GM18951 (cell line): ENCODE results near the gene CSTB.

Source experiments
- POLR2A ChIP-seq: IDR thresholded peaks from 4 replicates; pipeline ENCODE4 v1.6.1; 2011; ENCODE audit warnings: mild to moderate bottlenecking; ENCODE audit not compliant: insufficient read length, insufficient read depth; ENCODE audit errors: extremely low read depth
- in situ Hi-C: fragments of 300-500 bp; cut with MboI; formaldehyde crosslinking; loops from one replicate; pipeline ENCODE4 v1.12.0; 2022; ENCODE audit warnings: low sequenced_read_pairs, mixed read lengths, inconsistent platforms; ENCODE audit not compliant: unreplicated experiment

CSTB gene

DNA sequence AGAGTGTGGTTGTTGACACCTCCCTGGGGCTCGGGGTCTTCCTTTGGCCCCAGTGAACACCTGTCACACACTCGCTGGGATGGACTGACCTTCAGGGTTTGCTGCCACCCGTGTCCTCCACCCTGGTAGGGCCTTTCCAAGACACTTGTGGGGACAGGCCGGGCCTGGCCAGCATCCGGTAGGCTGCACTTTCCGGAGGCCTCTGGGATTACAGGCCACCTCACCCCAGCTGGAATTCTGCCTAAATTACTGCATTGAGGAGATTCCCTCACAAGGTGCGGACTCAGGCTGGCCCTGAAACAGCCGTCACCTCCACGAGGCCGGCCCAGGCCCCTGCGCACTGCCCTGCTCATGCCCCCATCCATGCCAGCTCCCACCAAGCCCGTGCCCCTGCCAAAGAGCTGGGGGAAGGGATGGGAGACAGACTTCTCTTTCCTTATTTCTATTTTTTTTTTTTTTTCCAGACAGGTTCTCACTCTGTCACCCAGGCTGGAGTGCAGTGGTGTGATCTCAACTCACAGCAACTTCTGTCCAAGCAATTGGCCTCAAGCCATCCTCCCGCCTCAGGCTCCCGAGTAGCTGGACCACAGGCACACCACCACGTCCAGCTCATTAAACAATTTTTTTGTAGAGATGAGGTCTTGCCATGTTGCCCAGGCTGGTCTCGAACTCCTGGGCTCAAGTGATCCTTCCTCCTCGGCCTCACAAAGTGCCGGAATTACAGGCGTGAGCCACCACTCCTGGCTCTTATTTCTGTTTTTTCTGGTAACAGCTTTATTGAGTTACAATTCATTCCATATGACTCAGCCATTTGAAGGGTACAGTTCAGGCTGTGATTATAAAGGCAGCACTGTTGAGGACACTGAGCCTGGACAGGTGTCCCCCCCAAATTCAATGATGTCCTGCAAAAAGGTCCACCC, 11.3 kb downstream of the CSTB start:
- no peak for TF ChIP-seq POLR2A
- in situ Hi-C loops, result no loop called here

DNA sequence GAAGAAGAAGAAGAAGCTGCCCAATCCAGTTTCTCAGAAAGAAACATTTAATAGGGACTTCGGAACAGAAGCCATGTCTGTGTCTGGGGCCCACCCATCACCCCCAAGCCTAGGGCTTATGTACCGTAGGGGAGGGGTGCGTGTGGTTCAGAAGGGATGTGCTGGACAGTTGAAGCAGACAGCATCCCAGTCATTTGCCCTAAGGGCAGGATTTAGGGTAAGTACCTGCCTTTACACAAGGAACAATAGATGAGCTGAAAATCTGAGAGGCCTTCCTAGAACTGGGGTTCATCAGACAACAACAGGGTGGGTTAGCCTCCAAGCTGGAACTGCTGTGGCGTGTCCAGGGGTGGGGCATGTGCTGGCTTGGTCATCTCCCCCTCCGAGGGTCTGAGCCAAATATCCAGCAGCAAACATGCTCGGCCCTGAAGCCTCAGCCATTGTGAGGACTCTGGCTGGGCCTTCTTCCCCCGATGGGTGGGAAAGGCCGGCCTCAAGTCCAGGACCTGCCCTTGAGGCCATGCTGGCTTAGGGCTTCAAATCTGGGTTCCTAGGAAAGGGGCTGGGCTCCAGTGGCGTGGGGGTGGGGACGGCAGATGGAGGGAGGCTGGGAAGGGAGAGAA, 12.1 kb downstream of the CSTB start:
- in situ Hi-C loops, result no loop called here
- no peak for TF ChIP-seq POLR2A

- in situ Hi-C loops, result no loop called here
- TF ChIP-seq POLR2A, result no peak
Observed at GRCh38 chr21:43762303-43763128, 13.6 kb downstream of the CSTB start.

DNA sequence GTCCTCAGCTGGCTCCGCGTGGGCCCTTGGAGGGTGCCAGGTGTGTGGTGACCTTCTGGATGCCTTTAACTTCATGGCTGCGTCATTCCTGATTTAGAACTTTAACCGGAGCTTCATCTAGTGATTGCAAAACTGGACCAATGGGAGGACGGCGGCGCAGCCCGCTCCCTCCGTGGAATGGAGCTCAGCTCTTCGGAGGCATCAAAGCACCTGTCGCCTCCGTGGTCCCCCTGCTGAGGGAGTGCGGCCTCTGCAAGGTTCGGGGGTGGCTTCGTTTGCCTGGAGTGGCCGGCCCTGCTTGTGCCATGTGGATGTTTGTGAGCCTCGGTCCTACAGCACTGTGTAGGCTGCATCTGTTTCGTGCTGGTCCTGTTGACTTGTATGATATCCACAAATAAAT, 14.2 kb downstream of the CSTB start:
- in situ Hi-C loops, result no loop called here
- no peak for TF ChIP-seq POLR2A

DNA sequence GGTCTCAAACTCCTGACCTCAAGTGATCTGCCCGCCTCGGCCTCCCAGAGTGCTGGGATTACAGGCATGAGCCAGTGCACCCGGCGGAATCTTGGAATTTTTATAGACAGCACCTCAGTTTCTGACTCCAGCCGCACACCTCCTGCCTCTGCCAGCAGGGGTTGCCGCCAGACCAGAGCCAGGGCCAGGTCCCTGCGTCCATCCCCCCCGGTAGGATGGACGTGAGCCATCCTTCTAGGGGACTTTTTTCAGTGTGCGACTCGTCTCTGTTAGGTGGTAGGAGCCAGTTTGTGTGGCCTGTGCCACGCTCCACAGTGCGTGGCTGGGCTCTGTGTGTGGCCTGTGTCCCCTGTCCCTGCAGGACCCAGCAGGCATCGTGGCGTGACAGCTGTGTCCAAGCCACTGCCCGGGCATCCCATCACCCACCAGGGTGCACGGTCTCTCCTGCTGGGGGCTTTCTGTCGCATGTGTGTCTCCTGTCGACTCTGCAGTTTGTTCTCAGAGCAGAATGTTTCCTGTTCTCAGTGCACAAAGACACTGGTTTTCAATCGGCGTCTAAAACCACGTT, 15.6 kb downstream of the CSTB start:
- in situ Hi-C loops, result no loop called here

DNA sequence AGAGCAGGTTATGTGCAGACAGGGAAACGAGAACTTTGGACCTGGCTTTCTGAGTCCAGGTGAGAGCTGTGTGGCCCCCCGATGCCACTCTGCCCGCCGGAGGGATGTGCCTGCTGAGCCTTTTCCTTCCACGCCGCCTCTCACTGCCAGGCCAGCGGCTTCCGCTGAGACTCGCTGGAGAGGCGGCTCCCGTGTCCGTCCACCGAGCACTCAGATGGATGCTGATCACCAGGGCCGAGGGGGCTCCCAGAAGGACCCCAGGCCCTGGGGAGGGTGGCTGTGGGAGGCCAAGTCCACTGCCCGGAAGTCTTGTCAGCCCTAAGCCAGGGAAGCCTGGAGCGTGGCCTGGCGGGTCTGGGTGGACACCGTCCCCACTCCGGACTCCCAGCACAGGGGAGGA, 16.5 kb downstream of the CSTB start:
- TF ChIP-seq POLR2A, result no peak
- in situ Hi-C loops, result no loop called here

More for the DNA sequence above, 15.6 kb downstream of the CSTB start:
- no peak for TF ChIP-seq POLR2A

DNA sequence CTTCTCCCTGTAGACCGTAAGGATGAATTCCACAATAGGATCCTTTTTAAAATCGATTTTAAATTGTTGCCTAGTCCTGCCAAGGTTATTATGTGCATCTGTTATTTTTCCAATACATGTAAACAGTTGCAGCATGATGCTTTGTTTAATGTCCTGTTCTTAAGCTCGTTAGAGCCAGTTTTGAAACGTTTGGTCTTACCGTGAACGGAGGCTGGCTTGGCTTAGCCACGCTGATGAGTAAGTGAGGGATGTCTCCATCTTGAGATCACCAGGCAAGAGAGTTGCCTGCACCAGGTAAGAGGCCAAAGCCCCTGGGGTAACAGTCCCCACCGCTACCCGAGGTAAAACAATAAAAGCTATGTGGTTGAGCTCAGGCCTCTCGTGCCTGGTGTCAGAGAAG, 17.3 kb downstream of the CSTB start:
- no peak for TF ChIP-seq POLR2A
- in situ Hi-C loops, result no loop called here

- TF ChIP-seq POLR2A, result no peak
- in situ Hi-C loops, result no loop called here
Observed at GRCh38 chr21:43758111-43758641, 17.9 kb downstream of the CSTB start.

DNA sequence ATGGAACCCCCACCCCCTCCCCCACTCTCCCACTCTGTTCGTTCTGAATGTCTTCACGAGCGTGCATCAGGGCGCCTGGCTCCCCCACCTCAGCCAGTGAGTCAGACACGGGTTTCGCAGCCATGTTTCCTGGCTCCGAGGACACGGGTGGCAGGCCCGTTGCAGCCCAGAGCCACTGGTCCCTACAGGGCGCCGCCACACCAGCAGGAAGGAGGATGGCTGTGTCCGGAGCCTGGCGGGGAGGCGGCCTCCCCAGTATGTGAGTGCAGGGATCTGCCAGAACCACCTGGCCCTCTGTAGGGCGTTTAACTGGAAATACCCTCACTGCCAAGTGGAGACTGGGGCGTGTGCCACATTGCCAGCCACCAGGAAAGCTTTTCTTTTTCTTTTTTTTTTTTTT, 18.5 kb downstream of the CSTB start:
- in situ Hi-C loops, result no loop called here
- no peak for TF ChIP-seq POLR2A

DNA sequence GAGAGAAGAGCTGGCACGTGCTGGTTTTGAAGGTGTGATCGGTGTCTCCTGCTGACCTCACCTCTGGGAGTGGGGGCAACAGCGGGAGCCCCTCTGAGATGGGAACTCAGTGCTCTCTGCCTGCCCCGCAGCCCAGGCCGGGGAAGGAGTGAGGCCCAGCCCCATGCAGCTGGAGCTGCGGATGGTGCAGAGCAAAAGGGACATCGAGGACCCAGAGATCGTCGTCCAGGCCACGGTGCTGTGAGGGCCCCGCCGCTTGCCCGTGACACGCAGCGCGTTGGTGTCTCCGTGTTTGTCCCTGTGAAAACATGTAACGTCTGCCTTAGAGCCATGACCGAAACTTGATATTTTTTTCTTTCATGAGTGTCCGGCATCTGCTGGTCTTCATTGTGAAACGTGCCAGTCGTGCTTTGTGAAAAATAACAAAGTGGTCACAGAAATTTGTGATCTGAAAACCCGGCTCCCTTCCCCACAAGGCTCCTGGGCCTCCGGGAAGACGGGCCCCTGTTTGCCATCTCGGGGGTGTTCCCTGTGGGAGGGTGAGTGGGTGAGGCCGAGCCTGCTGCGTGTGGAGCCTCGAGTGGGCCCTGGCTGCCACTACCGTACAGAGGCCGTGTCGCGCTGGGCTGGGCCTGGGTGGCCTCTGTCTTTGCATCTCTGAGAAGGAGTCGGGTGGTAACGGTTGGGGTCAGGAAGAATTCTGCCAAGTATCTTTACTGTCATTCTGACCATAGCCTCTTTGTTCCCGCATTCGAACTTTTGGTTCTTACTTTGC, 20.1 kb downstream of the CSTB start:
- no peak for TF ChIP-seq POLR2A
- in situ Hi-C loops, result no loop called here

- in situ Hi-C loops, result no loop called here
- no peak for TF ChIP-seq POLR2A
Observed at GRCh38 chr21:43754948-43755781, 20.9 kb downstream of the CSTB start.
